ENCODE results near the gene HSPH1. TPM values are rescaled to one million over a fixed set of nuclear protein-coding genes. Genes with fewer than 3 reads are reported as not detected.
"Not testable (repeated sequence)": the region's sequence is repeated elsewhere in the genome, so short reads cannot be mapped to it uniquely, and the experiment has no call there.

The HSPH1 gene
- total and polyA plus RNA-seq, 2 of the 13 experiments (the other 11 are each of a cell fraction or from before 2014, with no cell fraction given) = 13.0 to 62.9 TPM

DNA sequence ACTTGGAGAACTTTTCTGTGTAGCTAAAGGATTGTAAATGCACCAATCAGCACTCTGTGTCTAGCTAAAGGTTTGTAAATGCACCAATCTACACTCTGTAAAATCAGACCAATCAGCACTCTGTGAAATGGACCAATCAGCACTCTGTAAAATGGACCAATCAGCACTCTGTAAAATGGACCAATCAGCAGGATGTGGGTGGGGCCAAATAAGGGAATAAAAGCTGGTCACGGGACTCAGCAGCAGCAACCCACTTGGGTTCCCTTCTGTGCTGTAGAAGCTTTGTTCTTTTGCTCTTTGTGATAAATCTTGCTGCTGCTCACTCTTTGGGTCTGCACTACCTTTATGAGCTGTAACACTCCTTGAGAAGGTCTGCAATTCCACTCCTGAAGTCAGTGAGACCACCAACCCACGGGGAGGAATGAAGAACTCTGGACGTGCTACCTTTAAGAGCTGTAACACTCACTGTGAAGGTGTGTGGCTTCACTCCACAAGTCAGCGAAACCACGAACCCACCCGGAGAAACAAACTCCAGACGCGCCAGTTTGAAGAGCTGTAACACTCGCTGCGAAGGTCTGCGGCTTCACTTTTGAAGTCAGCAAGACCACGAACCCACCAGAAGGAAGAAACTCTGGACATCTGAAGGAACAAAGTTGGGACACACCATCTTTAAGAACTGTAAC, 16.2 kb upstream of the HSPH1 start:
- H3K4me2 ChIP-seq (ENCODE audit: low read depth, low read length); in situ Hi-C loops (cut with HindIII; ENCODE audit: extremely low pct_ligation_motif_present, low pct_unique_long_range_greater_than_20kb); H2AFZ ChIP-seq (ENCODE audit: low read length); H3K9ac ChIP-seq (ENCODE audit: insufficient read depth, low read depth, low read length); FAIRE-seq; BruUV-seq (replicated peaks); DNase-seq (ENCODE audit: low spot score); H3K27ac ChIP-seq (ENCODE audit: extremely low read length, insufficient read depth, low read length); POLR2A ChIA-PET; H3K27me3 ChIP-seq (ENCODE audit: control insufficient read depth in 1 of 2, insufficient read depth in 2 of 2, low read length in 2 of 2); H3K36me3 ChIP-seq (replicated peaks in 1 of 2; ENCODE audit: control insufficient read depth in 1 of 2, insufficient read depth in 2 of 2, low read length in 2 of 2); ATAC-seq; H3K79me2 ChIP-seq (ENCODE audit: insufficient read depth, low read length); CTCF ChIA-PET (ENCODE audit: low intra/inter-chr PET ratio, low total read pairs); H3K9me3 ChIP-seq (ENCODE audit: low read length); H4K20me1 ChIP-seq (ENCODE audit: insufficient read depth, low read length); H3K4me3 ChIP-seq (replicated peaks in 1 of 3; ENCODE audit: insufficient read depth in 1 of 3, low read depth in 2 of 3, low read length in 3 of 3): not testable (repeated sequence)
- intact Hi-C loops (cut with micrococcal nuclease; ENCODE audit: unreplicated experiment) = loop anchor here (2.0 kb wide), 2 partner anchors 13 to 71 kb away; no protein-coding TSS in a partner anchor
- 62% methylated on average over 12 of the region's 12 CpGs for WGBS (ENCODE audit: low lambda C conversion rate)
- peak; percentile 61 for TF ChIP-seq NFYB (CRISPR knock-in tag; IDR thresholded peaks at IDR 0.05)
- peaks cover 36% of the 10 kb centered on the region for H3K4me1 ChIP-seq (ENCODE audit: insufficient read depth, low read length)

GRCh38 chr13:31175847-31176532, 14.3 kb upstream of the HSPH1 start:
- H3K27me3 ChIP-seq (ENCODE audit: control insufficient read depth in 1 of 2, insufficient read depth in 2 of 2, low read length in 2 of 2) = no peaks in the 10 kb centered on the region
- H3K4me1 ChIP-seq (ENCODE audit: insufficient read depth, low read length) = peaks cover 54% of the 10 kb centered on the region
- no peak overlapping the region for H2AFZ ChIP-seq (ENCODE audit: low read length)
- H3K4me3 ChIP-seq (replicated peaks in 1 of 3; ENCODE audit: insufficient read depth in 1 of 3, low read depth in 2 of 3, low read length in 3 of 3) = no peak overlapping the region
- 6% methylated on average over 3 of the region's 3 CpGs for WGBS (ENCODE audit: low lambda C conversion rate)
- ATAC-seq (peak; percentile 76), DNase-seq (ENCODE audit: low spot score) (peak; percentile 34), FAIRE-seq (no peak)
- H3K4me2 ChIP-seq (ENCODE audit: low read depth, low read length) = peak overlapping the region; percentile 57; the same call in 1 of the 2 replicates
- no peaks in the 10 kb centered on the region for H3K36me3 ChIP-seq (replicated peaks in 1 of 2; ENCODE audit: control insufficient read depth in 1 of 2, insufficient read depth in 2 of 2, low read length in 2 of 2)
- H3K9ac ChIP-seq (ENCODE audit: insufficient read depth, low read depth, low read length) = no peak overlapping the region
- no peaks in the 10 kb centered on the region for H3K79me2 ChIP-seq (ENCODE audit: insufficient read depth, low read length)
- intact Hi-C loops (cut with micrococcal nuclease; ENCODE audit: unreplicated experiment) (loop anchor here (2.0 kb wide), 1 partner anchor 15 kb away; no protein-coding TSS in a partner anchor), in situ Hi-C loops (cut with HindIII; ENCODE audit: extremely low pct_ligation_motif_present, low pct_unique_long_range_greater_than_20kb) (no loop called here)
- no TSS peak for BruUV-seq (replicated peaks)
- CTCF ChIA-PET (ENCODE audit: low intra/inter-chr PET ratio, low total read pairs) = no interaction called here
- no peaks in the 10 kb centered on the region for H4K20me1 ChIP-seq (ENCODE audit: insufficient read depth, low read length)
- no peaks in the 10 kb centered on the region for H3K9me3 ChIP-seq (ENCODE audit: low read length)
- POLR2A ChIA-PET = no interaction called here
- H3K27ac ChIP-seq (ENCODE audit: extremely low read length, insufficient read depth, low read length) = no peak overlapping the region
- TF ChIP-seq TOPORS (CRISPR knock-in tag; IDR thresholded peaks at IDR 0.05) = no peak
- no peak for TF ChIP-seq GTF2F1 (IDR thresholded peaks at IDR 0.05; ENCODE audit: low read length)
- no peak for TF ChIP-seq ZNF256 (CRISPR knock-in tag; conservative IDR thresholded peaks at IDR 0.05)
- TF ChIP-seq DR1 (CRISPR knock-in tag; IDR thresholded peaks at IDR 0.05) = no peak
- 0 out of 2 replicates have a peak, but pooled peaks have one; percentile 7 for TF ChIP-seq ZNF629 (CRISPR knock-in tag; conservative IDR thresholded peaks at IDR 0.05)
- TF ChIP-seq RARA (CRISPR knock-in tag; IDR thresholded peaks at IDR 0.05) = no peak
- TF ChIP-seq, protein P1, sequence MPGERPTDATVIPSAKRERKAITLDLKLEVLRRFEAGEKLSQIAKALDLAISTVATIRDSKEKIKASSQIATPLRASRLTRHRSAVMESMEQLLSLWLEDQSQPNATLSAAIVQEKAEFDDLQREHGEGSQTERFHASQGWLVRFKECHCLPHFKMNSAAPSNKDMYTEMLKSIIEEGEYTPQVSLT (CRISPR knock-in tag; IDR thresholded peaks at IDR 0.05; ENCODE audit: borderline replicate concordance, low read depth) = no peak
- peak; percentile 66 for TF ChIP-seq CEBPB (IDR thresholded peaks at IDR 0.05; ENCODE audit: borderline replicate concordance, low read depth, low read length)
- TF ChIP-seq CEBPG (CRISPR knock-in tag; IDR thresholded peaks at IDR 0.05) = peak; percentile 51
- TF ChIP-seq PHF5A (CRISPR knock-in tag; IDR thresholded peaks at IDR 0.05; ENCODE audit: low read depth, unreplicated experiment) = no peak
- no peak for TF ChIP-seq ZBTB37 (CRISPR knock-in tag; IDR thresholded peaks at IDR 0.05)

All from HepG2 (cell line).